ENCODE measurements around the gene GRIK4.

- TF ChIP-seq POLR2AphosphoS5 (IDR thresholded peaks at IDR 0.05): no peak
- TF ChIP-seq POLR2A (IDR thresholded peaks at IDR 0.05): no peak
Measured at GRCh38 chr11:120536797-120537169, 25.2 kb downstream of the GRIK4 start.
